B cell (primary cell): Measurements from ENCODE around the gene PDK1. TPM values are rescaled to one million over a fixed set of nuclear protein-coding genes. Genes with fewer than 3 reads are reported as not detected.

Source experiments
- ATAC-seq: fragments of 200-7000 bp; cut with Tn5 transposase; one replicate; pipeline ENCODE4 v1.10.0; 2021; ENCODE audit warnings: low read depth, mild to moderate bottlenecking, moderate number of reproducible peaks, moderate library complexity
- CTCF ChIA-PET: fragments of 350-600 bp; sonication (Branson Sonifier 250); formaldehyde crosslinking; loops from one replicate; lab custom pipeline; 2021; ENCODE audit warnings: antibody characterized with exemption, inconsistent platforms; lab: Charles Lee
- POLR2A ChIA-PET: fragments of 350-600 bp; sonication (Branson Sonifier 250); formaldehyde crosslinking; loops from one replicate; lab custom pipeline; 2021; ENCODE audit warnings: antibody characterized with exemption; lab: Charles Lee
- DNase-seq: peaks from one replicate; pipeline ENCODE4 v3.0.0; 2013
- H2AFZ ChIP-seq: 2 replicates; pipeline ENCODE4 v1.6.1; 2012; ENCODE audit warnings: mild to moderate bottlenecking, low read depth, low read length; ENCODE audit not compliant: insufficient read depth, poor library complexity, severe bottlenecking
- H3K27ac ChIP-seq, 2 donors: 1 replicate in 1 of 2; 2 replicates in 1 of 2; pipeline ENCODE4 v1.5.1; 2012 to 2013; ENCODE audit warnings: low read length in 2 of 2, mild to moderate bottlenecking in 2 of 2, moderate library complexity in 1 of 2
- H3K27me3 ChIP-seq, 4 experiments: fragments of 200-600 bp in 1 of 4; sonication (generic) in 1 of 4; replicated peaks in 1 of 4; 1 replicate in 2 of 4; 2 replicates in 2 of 4; pipeline versions ENCODE4 v1.6.1 to v1.7.0; 2013 to 2016; ENCODE audit warnings: low read length in 3 of 4, mild to moderate bottlenecking in 2 of 4, mixed read lengths in 1 of 4, moderate library complexity in 1 of 4; ENCODE audit not compliant: insufficient read depth in 4 of 4, control insufficient read depth in 3 of 4; ENCODE audit errors: control extremely low read depth in 1 of 4
- H3K36me3 ChIP-seq, 2 experiments: replicated peaks in 1 of 2; 1 replicate in 1 of 2; 2 replicates in 1 of 2; pipeline versions ENCODE4 v1.6.1 to v1.7.1; 2013; ENCODE audit warnings: low read length in 1 of 2; ENCODE audit not compliant: insufficient read depth in 2 of 2, control insufficient read depth in 1 of 2; ENCODE audit errors: control extremely low read depth in 1 of 2, extremely low read depth in 1 of 2
- H3K4me1 ChIP-seq, 2 donors: fragments of 200-600 bp in 1 of 2; sonication (generic) in 1 of 2; 1 replicate in 1 of 2; 2 replicates in 1 of 2; pipeline versions ENCODE4 v1.5.1 to v1.6.1; 2013 to 2017; ENCODE audit warnings: low read length in 2 of 2; ENCODE audit not compliant: control insufficient read depth in 2 of 2, insufficient read depth in 2 of 2
- H3K4me2 ChIP-seq: replicated peaks from 2 replicates; pipeline ENCODE3; 2012; ENCODE audit warnings: mild to moderate bottlenecking, low read depth, low read length; ENCODE audit not compliant: poor library complexity, severe bottlenecking
- H3K4me3 ChIP-seq, 5 experiments: fragments of 200-600 bp in 1 of 5; sonication (generic) in 1 of 5; 1 replicate in 3 of 5; 2 replicates in 2 of 5; pipeline versions ENCODE4 v1.5.1 to v1.7.0; 2011 to 2016; ENCODE audit warnings: low read length in 4 of 5, mild to moderate bottlenecking in 4 of 5, low read depth in 2 of 5, control low read depth in 1 of 5, moderate library complexity in 1 of 5; ENCODE audit not compliant: insufficient read depth in 1 of 5; ENCODE audit errors: control extremely low read depth in 1 of 5, extremely low read depth in 1 of 5
- H3K79me2 ChIP-seq: fragments of 200-600 bp; sonication (generic); one replicate; pipeline ENCODE4 v1.6.0; 2016; ENCODE audit warnings: low read length; ENCODE audit not compliant: control insufficient read depth, insufficient read depth
- H3K9ac ChIP-seq: fragments of 200-600 bp; sonication (generic); 2 replicates; pipeline ENCODE4 v1.6.1; 2017; ENCODE audit warnings: mild to moderate bottlenecking, low read length, moderate library complexity
- H3K9me3 ChIP-seq, 3 donors: one replicate each; pipeline versions ENCODE4 v1.6.1 to v1.7.1; 2013; ENCODE audit warnings: low read length in 2 of 3; ENCODE audit not compliant: control insufficient read depth in 2 of 3, insufficient read depth in 1 of 3; ENCODE audit errors: control extremely low read depth in 1 of 3
- H4K20me1 ChIP-seq: 2 replicates; pipeline ENCODE4 v1.6.0; 2012; ENCODE audit warnings: mild to moderate bottlenecking, low read length; ENCODE audit not compliant: insufficient read depth, control insufficient read depth, poor library complexity, severe bottlenecking
- H3K27ac Mint-ChIP-seq: one replicate; pipeline ENCODE4 v1.8.0; 2021; ENCODE audit warnings: mixed read lengths
- H3K27me3 Mint-ChIP-seq: one replicate; pipeline ENCODE4 v1.8.0; 2021; ENCODE audit warnings: mixed read lengths
- H3K4me1 Mint-ChIP-seq: one replicate; pipeline ENCODE4 v1.8.0; 2021; ENCODE audit warnings: mixed read lengths
- H3K4me3 Mint-ChIP-seq: one replicate; pipeline ENCODE4 v1.8.0; 2021; ENCODE audit warnings: mixed read lengths
- H3K9me3 Mint-ChIP-seq: one replicate; pipeline ENCODE4 v1.8.0; 2022; ENCODE audit warnings: mixed read lengths; ENCODE audit not compliant: insufficient read depth
- EZH2 ChIP-seq: IDR thresholded peaks from 2 replicates; pipeline ENCODE4 v1.6.1; 2012; ENCODE audit warnings: borderline replicate concordance, low read depth, mild to moderate bottlenecking, moderate library complexity, low read length; ENCODE audit not compliant: insufficient read depth, poor library complexity, severe bottlenecking
- WGBS: methylation state at CpG from one replicate; pipeline ENCODE4 v1.1.5; 2013; ENCODE audit warnings: missing lambda C conversion rate; ENCODE audit not compliant: insufficient coverage; 5-methylcytosine and 5-hydroxymethylcytosine counted together
- intact Hi-C: fragments of 100-400 bp; cut with micrococcal nuclease; formaldehyde crosslinking; loops from one replicate; pipeline ENCODE4 v1.10.0; 2022
- polyA plus RNA-seq: library from polyadenylated mRNA; depleted of rRNA; stranded (reverse); fragments of >200 nt; gene quantifications from 2 replicates; pipeline ENCODE4 v1.2.3, GENCODE V29; 2012
- total RNA-seq, 2 donors: library from RNA; stranded (reverse); fragments of 120-200 nt in 1 of 2; gene quantifications; 1 replicate in 1 of 2; 2 replicates in 1 of 2; pipeline versions ENCODE4 v1.2.3 to v1.2.4, GENCODE V29; 2013 to 2022
- TF ChIP-seq, protein P1 (sequence below): fragments of 200-600 bp; IDR thresholded peaks from one replicate; pipeline ENCODE4 v1.8.0; 2022; ENCODE audit warnings: antibody characterized with exemption, mild to moderate bottlenecking

PDK1 gene
- total and polyA plus RNA-seq, 2 donors (not counting 1 experiment from before 2014, with no cell fraction given): 12.5 to 25.5 TPM

GRCh38 chr2:172578860-172579512, 23.1 kb downstream of the PDK1 start:
- Histone ChIP-seq H3K27ac (no peak overlapping the region), H3K9ac (no peak overlapping the region), H3K4me1 (peaks cover 0 to 5% of the 10 kb centered on the region in 2 donors), H3K4me3 (no peak overlapping the region), H2AFZ (no peak overlapping the region), H3K79me2 (peaks cover 14% of the 10 kb centered on the region), H3K9me3 (peaks cover 10 to 17% (median 13%) of the 10 kb centered on the region in 3 donors), H4K20me1 (peaks cover 7% of the 10 kb centered on the region), H3K27me3 (no peaks in the 10 kb centered on the region), H3K36me3 (peaks cover 24 to 48% of the 10 kb centered on the region in 2 experiments), H3K4me2 (no peak overlapping the region)
- ATAC-seq (no peak), DNase-seq (no peak)
- H3K27ac Mint-ChIP-seq: no peak overlapping the region
- no peaks in the 10 kb centered on the region for H3K27me3 Mint-ChIP-seq
- no peak overlapping the region for H3K4me3 Mint-ChIP-seq
- peaks cover 6% of the 10 kb centered on the region for H3K4me1 Mint-ChIP-seq
- TF ChIP-seq, protein P1, sequence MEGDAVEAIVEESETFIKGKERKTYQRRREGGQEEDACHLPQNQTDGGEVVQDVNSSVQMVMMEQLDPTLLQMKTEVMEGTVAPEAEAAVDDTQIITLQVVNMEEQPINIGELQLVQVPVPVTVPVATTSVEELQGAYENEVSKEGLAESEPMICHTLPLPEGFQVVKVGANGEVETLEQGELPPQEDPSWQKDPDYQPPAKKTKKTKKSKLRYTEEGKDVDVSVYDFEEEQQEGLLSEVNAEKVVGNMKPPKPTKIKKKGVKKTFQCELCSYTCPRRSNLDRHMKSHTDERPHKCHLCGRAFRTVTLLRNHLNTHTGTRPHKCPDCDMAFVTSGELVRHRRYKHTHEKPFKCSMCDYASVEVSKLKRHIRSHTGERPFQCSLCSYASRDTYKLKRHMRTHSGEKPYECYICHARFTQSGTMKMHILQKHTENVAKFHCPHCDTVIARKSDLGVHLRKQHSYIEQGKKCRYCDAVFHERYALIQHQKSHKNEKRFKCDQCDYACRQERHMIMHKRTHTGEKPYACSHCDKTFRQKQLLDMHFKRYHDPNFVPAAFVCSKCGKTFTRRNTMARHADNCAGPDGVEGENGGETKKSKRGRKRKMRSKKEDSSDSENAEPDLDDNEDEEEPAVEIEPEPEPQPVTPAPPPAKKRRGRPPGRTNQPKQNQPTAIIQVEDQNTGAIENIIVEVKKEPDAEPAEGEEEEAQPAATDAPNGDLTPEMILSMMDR: no peak
- intact Hi-C loops: no loop called here
- 100% methylated on average over 1 of the region's 2 CpGs for WGBS
- ChIA-PET POLR2A (no interaction called here), CTCF (no interaction called here)
- H3K9me3 Mint-ChIP-seq: peaks cover 13% of the 10 kb centered on the region

GRCh38 chr2:172580544-172580943, 24.7 kb downstream of the PDK1 start:
- H3K4me3 ChIP-seq: no peak overlapping the region
- POLR2A ChIA-PET: no interaction called here
- H3K4me1 Mint-ChIP-seq: peaks cover 6% of the 10 kb centered on the region
- peaks cover 12% of the 10 kb centered on the region for H3K9me3 Mint-ChIP-seq
- no peak overlapping the region for H2AFZ ChIP-seq
- ATAC-seq (no peak), DNase-seq (no peak)
- intact Hi-C loops: no loop called here
- H3K9me3 ChIP-seq: peaks cover 6 to 13% (median 10%) of the 10 kb centered on the region in 3 donors
- H3K36me3 ChIP-seq: peaks cover 12 to 49% of the 10 kb centered on the region in 2 experiments
- peaks cover 0 to 5% of the 10 kb centered on the region in 2 donors for H3K4me1 ChIP-seq
- CTCF ChIA-PET: interaction anchor here (0.7 to 2.0 kb wide), 2 partner anchors 14 to 24 kb away, joined by 3 to 5 read pairs; no protein-coding TSS in a partner anchor
- no peak overlapping the region for H3K4me3 Mint-ChIP-seq
- no peak for TF ChIP-seq EZH2
- TF ChIP-seq, protein P1: no peak
- no peak overlapping the region for H3K4me2 ChIP-seq
- H3K27ac Mint-ChIP-seq: no peak overlapping the region
- H4K20me1 ChIP-seq: peaks cover 7% of the 10 kb centered on the region
- H3K79me2 ChIP-seq: peaks cover 17% of the 10 kb centered on the region
- no peaks in the 10 kb centered on the region for H3K27me3 ChIP-seq
- no peak overlapping the region for H3K27ac ChIP-seq
- H3K9ac ChIP-seq: no peak overlapping the region
- no peaks in the 10 kb centered on the region for H3K27me3 Mint-ChIP-seq
